GM23338 (cell line): ENCODE results near the gene NHLH2. TPM values are rescaled to one million over a fixed set of nuclear protein-coding genes. Genes with fewer than 3 reads are reported as not detected.

Experiments
- ATAC-seq: fragments of 200-7000 bp; cut with Tn5 transposase; 3 replicates; pipeline ENCODE4 v1.9.1; 2020
- DNase-seq: peaks from one replicate; pipeline ENCODE4 v3.0.0-alpha.2; 2015; ENCODE audit warnings: low spot score
- H2AFZ ChIP-seq: fragments of 200-600 bp; sonication (generic); 2 replicates; pipeline ENCODE4 v1.8.0; 2016; ENCODE audit warnings: antibody characterized with exemption, mild to moderate bottlenecking, moderate library complexity
- H3F3A ChIP-seq: fragments of 200-600 bp; sonication (generic); replicated peaks from 2 replicates; pipeline ENCODE4 v1.8.0; 2017; ENCODE audit warnings: antibody characterized with exemption, mixed run types, low read depth
- H3K27ac ChIP-seq: fragments of 200-600 bp; sonication (generic); 2 replicates; pipeline ENCODE4 v1.6.1; 2016; ENCODE audit warnings: low read depth
- H3K27me3 ChIP-seq: fragments of 200-600 bp; sonication (generic); 2 replicates; pipeline ENCODE4 v1.8.0; 2016; ENCODE audit warnings: mild to moderate bottlenecking, mixed run types, moderate library complexity; ENCODE audit not compliant: insufficient read depth
- H3K36me3 ChIP-seq: fragments of 200-600 bp; sonication (generic); 2 replicates; pipeline ENCODE4 v1.8.0; 2016; ENCODE audit warnings: mild to moderate bottlenecking; ENCODE audit not compliant: insufficient read depth
- H3K4me1 ChIP-seq: fragments of 200-600 bp; sonication (generic); 2 replicates; pipeline ENCODE4 v1.8.0; 2016; ENCODE audit warnings: mild to moderate bottlenecking, moderate library complexity; ENCODE audit not compliant: insufficient read depth
- H3K4me2 ChIP-seq: fragments of 200-600 bp; sonication (generic); 2 replicates; pipeline ENCODE4 v1.7.1; 2017; ENCODE audit warnings: mixed run types
- H3K4me3 ChIP-seq: fragments of 200-600 bp; sonication (generic); 2 replicates; pipeline ENCODE4 v1.6.1; 2016; ENCODE audit warnings: mixed run types
- H3K79me2 ChIP-seq: fragments of 200-600 bp; sonication (generic); replicated peaks from 2 replicates; pipeline ENCODE4 v1.8.0; 2017; ENCODE audit warnings: mild to moderate bottlenecking; ENCODE audit not compliant: insufficient read depth
- H3K9me2 ChIP-seq: fragments of 200-600 bp; sonication (generic); 2 replicates; pipeline ENCODE4 v1.8.0; 2017; ENCODE audit not compliant: insufficient read depth
- H4K20me1 ChIP-seq: fragments of 200-600 bp; sonication (generic); replicated peaks from 2 replicates; pipeline ENCODE4 v1.8.0; 2017; ENCODE audit warnings: mild to moderate bottlenecking; ENCODE audit not compliant: insufficient read depth
- H3K27ac Mint-ChIP-seq: 2 replicates; pipeline ENCODE4 v1.8.0; 2020; ENCODE audit warnings: inconsistent platforms, mild to moderate bottlenecking, moderate library complexity, mixed read lengths
- H3K27me3 Mint-ChIP-seq: 3 replicates; pipeline ENCODE4 v1.8.0; 2022; ENCODE audit warnings: low read depth, mild to moderate bottlenecking, moderate library complexity, mixed read lengths, inconsistent platforms; ENCODE audit not compliant: insufficient read depth, poor library complexity
- H3K36me3 Mint-ChIP-seq: 3 replicates; pipeline ENCODE4 v1.8.0; 2021; ENCODE audit warnings: low read depth, mild to moderate bottlenecking, inconsistent platforms, moderate library complexity, mixed read lengths
- H3K4me1 Mint-ChIP-seq: 3 replicates; pipeline ENCODE4 v1.8.0; 2020; ENCODE audit warnings: mild to moderate bottlenecking, inconsistent platforms, mixed read lengths
- H3K4me3 Mint-ChIP-seq: 3 replicates; pipeline ENCODE4 v1.8.0; 2021; ENCODE audit warnings: moderate library complexity, mild to moderate bottlenecking, inconsistent platforms, mixed read lengths
- H3K9me3 Mint-ChIP-seq: 3 replicates; pipeline ENCODE4 v1.8.0; 2020; ENCODE audit warnings: moderate library complexity, mild to moderate bottlenecking, inconsistent platforms, mixed read lengths
- CREB1 ChIP-seq: fragments of 250-450 bp; sonication (Bioruptor Pico); IDR thresholded peaks from 2 replicates; pipeline ENCODE4 v1.5.0; 2020; ENCODE audit warnings: low read depth, mild to moderate bottlenecking, moderate library complexity
- EZH2 ChIP-seq: fragments of 200-600 bp; sonication (generic); IDR thresholded peaks from one replicate; pipeline ENCODE4 v1.8.0; 2017; ENCODE audit warnings: antibody characterized with exemption, mild to moderate bottlenecking, low read depth; ENCODE audit not compliant: unreplicated experiment
- JUNB ChIP-seq: IDR thresholded peaks from one replicate; pipeline ENCODE4 v1.6.1; 2016; ENCODE audit warnings: antibody characterized with exemption; ENCODE audit not compliant: unreplicated experiment
- POLR2AphosphoS5 ChIP-seq: IDR thresholded peaks from 2 replicates; pipeline ENCODE4 v1.6.1; 2016; ENCODE audit warnings: antibody characterized with exemption, low read depth
- REST ChIP-seq: IDR thresholded peaks from one replicate; pipeline ENCODE4 v1.6.1; 2018; ENCODE audit warnings: antibody characterized with exemption; ENCODE audit not compliant: unreplicated experiment
- STAT1 ChIP-seq: IDR thresholded peaks from one replicate; pipeline ENCODE4 v1.6.1; 2016; ENCODE audit warnings: antibody characterized with exemption; ENCODE audit not compliant: unreplicated experiment
- polyA plus RNA-seq: library from polyadenylated mRNA; unstranded; fragments of >200 nt; fragmentation: Nextera tagmentation; extraction: Ambion mirVana; gene quantifications from 2 replicates; pipeline ENCODE4 v1.2.1, GENCODE V29; 2016
- total RNA-seq: library from RNA; depleted of rRNA; stranded (reverse); fragments of >200 nt; shearing (Covaris generic); gene quantifications from 2 replicates; pipeline ENCODE4 v1.2.3, GENCODE V29; 2014

Gene NHLH2
- total and polyA plus RNA-seq, 2 experiments from 2014 or later = 1.7 to 1.9 TPM

- TF ChIP-seq CREB1 (CRISPR knock-in tag) = no peak
- TF ChIP-seq EZH2 = peak; percentile 41
- no peak for TF ChIP-seq STAT1
- H3K27me3 ChIP-seq = peaks cover 72% of the 10 kb centered on the region
- no peaks in the 10 kb centered on the region for H3K9me2 ChIP-seq
- H3K4me3 ChIP-seq = peak overlapping the region; percentile 79
- H3K4me3 Mint-ChIP-seq = peak overlapping the region; percentile 88
- H2AFZ ChIP-seq = peak overlapping the region; percentile 99
- DNase-seq (no peak), ATAC-seq (no peak)
- H4K20me1 ChIP-seq = no peaks in the 10 kb centered on the region
- no peaks in the 10 kb centered on the region for H3K36me3 Mint-ChIP-seq
- no peak overlapping the region for H3K27ac Mint-ChIP-seq
- peaks cover 19% of the 10 kb centered on the region for H3K4me1 ChIP-seq
- H3K4me1 Mint-ChIP-seq = peaks cover 22% of the 10 kb centered on the region
- peaks cover 26% of the 10 kb centered on the region for H3K27me3 Mint-ChIP-seq
- no peaks in the 10 kb centered on the region for H3K9me3 Mint-ChIP-seq
- H3K27ac ChIP-seq = peak overlapping the region; percentile 75
- H3K79me2 ChIP-seq = no peaks in the 10 kb centered on the region
- no peaks in the 10 kb centered on the region for H3K36me3 ChIP-seq
- H3K4me2 ChIP-seq = peak overlapping the region; percentile 94
- H3F3A ChIP-seq = no peaks in the 10 kb centered on the region
Measured at GRCh38 chr1:115839679-115840237, 1.2 kb downstream of the NHLH2 start.

- ATAC-seq = peak; percentile 79
Measured at GRCh38 chr1:115839029-115839678, 1.8 kb downstream of the NHLH2 start.

More at GRCh38 chr1:115839029-115839678, 1.8 kb downstream of the NHLH2 start:
- H3K4me3 ChIP-seq = peak overlapping the region; percentile 79
- no peaks in the 10 kb centered on the region for H3F3A ChIP-seq
- H3K36me3 Mint-ChIP-seq = no peaks in the 10 kb centered on the region
- H3K4me3 Mint-ChIP-seq = peak overlapping the region; percentile 88
- peaks cover 72% of the 10 kb centered on the region for H3K27me3 ChIP-seq
- H4K20me1 ChIP-seq = no peaks in the 10 kb centered on the region
- peak; percentile 85 for DNase-seq
- H3K27me3 Mint-ChIP-seq = peaks cover 26% of the 10 kb centered on the region
- H3K4me2 ChIP-seq = peak overlapping the region; percentile 94
- no peaks in the 10 kb centered on the region for H3K36me3 ChIP-seq
- peak overlapping the region; percentile 84; the same call in 1 of the 2 replicates for H3K27ac Mint-ChIP-seq
- TF ChIP-seq REST = no peak
- peak; percentile 51 for TF ChIP-seq POLR2AphosphoS5
- TF ChIP-seq JUNB = no peak
- H3K9me2 ChIP-seq = no peaks in the 10 kb centered on the region
- peak overlapping the region; percentile 75 for H3K27ac ChIP-seq
- H3K9me3 Mint-ChIP-seq = no peaks in the 10 kb centered on the region
- no peaks in the 10 kb centered on the region for H3K79me2 ChIP-seq
- H3K4me1 Mint-ChIP-seq = peaks cover 24% of the 10 kb centered on the region
- H2AFZ ChIP-seq = peak overlapping the region; percentile 99
- peaks cover 21% of the 10 kb centered on the region for H3K4me1 ChIP-seq
